GM12878 (cell line): ENCODE data around the gene PSME3IP1. TPM values are rescaled to one million over a fixed set of nuclear protein-coding genes. Genes with fewer than 3 reads are reported as not detected.
A peak's percentile ranks its signal among the peaks of the same experiment; 100 is the strongest.

ENCODE experiments used
- ATAC-seq: fragments of 200-7000 bp; cut with Tn5 transposase; 3 replicates; pipeline ENCODE4 v1.9.1; 2020; ENCODE audit warnings: mild to moderate bottlenecking, moderate library complexity
- BruUV-seq: library from RNA; stranded (reverse); fragments of 400-500 nt; replicated peaks from 2 replicates; lab custom pipeline; 2021; lab: Mats Ljungman, UMichigan
- CTCF ChIA-PET: fragments of 300-600 bp; sonication (Branson Sonifier 250); formaldehyde crosslinking; extraction: SDS; loops from one replicate; lab custom pipeline; 2021; ENCODE audit warnings: inconsistent platforms; lab: Yijun Ruan, JAX
- POLR2A ChIA-PET: fragments of 350-600 bp; formaldehyde crosslinking; extraction: SDS; loops from one replicate; lab custom pipeline; 2021; ENCODE audit warnings: inconsistent platforms; lab: Charles Lee
- RAD21 ChIA-PET: fragments of 300-600 bp; sonication (Branson Sonifier 250); formaldehyde crosslinking; loops from one replicate; lab custom pipeline; 2023; ENCODE audit warnings: antibody characterized with exemption; ENCODE audit not compliant: unreplicated experiment; lab: Charles Lee
- SMC1A ChIA-PET: fragments of 300-600 bp; sonication (Branson Sonifier 250); formaldehyde crosslinking; loops from one replicate; lab custom pipeline; 2023; ENCODE audit not compliant: unreplicated experiment, uncharacterized antibody; lab: Charles Lee
- DNase-seq: peaks from one replicate; pipeline ENCODE4 v3.0.0-alpha.2; 2011; ENCODE audit warnings: low read depth, low spot score
- FAIRE-seq: peaks from 3 replicates; lab custom pipeline; 2011; peaks lifted over from hg19 to GRCh38; lab: Jason Lieb, UNC
- H2AFZ ChIP-seq: 2 replicates; pipeline ENCODE4 v1.6.0; 2011; ENCODE audit warnings: low read depth, low read length, control low read depth; ENCODE audit not compliant: control insufficient read depth
- H3K27ac ChIP-seq: 2 replicates; pipeline ENCODE4 v1.5.1; 2011; ENCODE audit warnings: control low read depth; ENCODE audit not compliant: control insufficient read depth, insufficient read depth
- H3K27me3 ChIP-seq, 2 experiments: replicated peaks in 1 of 2; 2 replicates each; pipeline versions ENCODE4 v1.6.0 to v1.6.1; 2011; ENCODE audit warnings: low read length in 1 of 2; ENCODE audit not compliant: control insufficient read depth in 2 of 2, insufficient read depth in 2 of 2
- H3K36me3 ChIP-seq, 2 experiments: 2 replicates each; pipeline ENCODE4 v1.5.1; 2011; ENCODE audit warnings: low read length in 1 of 2; ENCODE audit not compliant: control insufficient read depth in 2 of 2, insufficient read depth in 2 of 2
- H3K4me1 ChIP-seq: 2 replicates; pipeline ENCODE4 v1.6.1; 2011; ENCODE audit warnings: mild to moderate bottlenecking, low read length, moderate library complexity, mixed read lengths; ENCODE audit not compliant: control insufficient read depth, insufficient read depth
- H3K4me2 ChIP-seq: 2 replicates; pipeline ENCODE4 v1.6.0; 2011; ENCODE audit warnings: control low read depth; ENCODE audit not compliant: control insufficient read depth, insufficient read depth
- H3K4me3 ChIP-seq: fragments of 200-600 bp; sonication (generic); 2 replicates; pipeline ENCODE4 v1.5.1; 2016
- H3K79me2 ChIP-seq: 2 replicates; pipeline ENCODE4 v1.6.0; 2011; ENCODE audit warnings: low read length; ENCODE audit not compliant: control insufficient read depth, insufficient read depth
- H3K9ac ChIP-seq: 2 replicates; pipeline ENCODE4 v1.8.0; 2011; ENCODE audit warnings: low read length, control low read depth, mixed read lengths; ENCODE audit not compliant: control insufficient read depth, insufficient read depth
- H3K9me3 ChIP-seq: replicated peaks from 3 replicates; pipeline ENCODE4 v1.5.1; 2011; ENCODE audit warnings: mild to moderate bottlenecking, low read length; ENCODE audit not compliant: control insufficient read depth, insufficient read depth
- H4K20me1 ChIP-seq: 2 replicates; pipeline ENCODE4 v1.6.0; 2011; ENCODE audit not compliant: control insufficient read depth, insufficient read depth
- CBX5 ChIP-seq: sonication (generic); IDR thresholded peaks from 2 replicates; pipeline ENCODE4 v1.6.1; 2016; ENCODE audit warnings: low read depth, moderate library complexity, mild to moderate bottlenecking, inconsistent platforms
- IKZF2 ChIP-seq, 2 experiments: fragments of 450-650 bp; IDR thresholded peaks; 2 replicates each; pipeline ENCODE4 v1.6.1; 2017; ENCODE audit warnings: mild to moderate bottlenecking in 2 of 2, moderate library complexity in 2 of 2
- MLLT1 ChIP-seq: fragments of 450-650 bp; IDR thresholded peaks from 2 replicates; pipeline ENCODE4 v1.6.1; 2016; ENCODE audit warnings: mild to moderate bottlenecking
- PAX5 ChIP-seq: IDR thresholded peaks from 2 replicates; pipeline ENCODE4 v1.6.1; 2011; ENCODE audit warnings: low read depth, low read length, borderline replicate concordance
- RAD51 ChIP-seq: fragments of 450-650 bp; IDR thresholded peaks from 2 replicates; pipeline ENCODE4 v1.6.1; 2016; ENCODE audit warnings: moderate library complexity, mild to moderate bottlenecking, inconsistent platforms
- SMARCA5 ChIP-seq: fragments of 450-650 bp; IDR thresholded peaks from 2 replicates; pipeline ENCODE4 v1.6.1; 2017; ENCODE audit warnings: mild to moderate bottlenecking
- ZSCAN29 ChIP-seq: fragments of 450-650 bp; IDR thresholded peaks from 2 replicates; pipeline ENCODE4 v1.6.1; 2017; ENCODE audit warnings: mild to moderate bottlenecking, moderate library complexity
- WGBS: methylation state at CpG from one replicate; pipeline ENCODE4 v1.1.6; 2016; ENCODE audit warnings: low lambda C conversion rate; ENCODE audit not compliant: insufficient replicate concordance, insufficient coverage; ENCODE audit errors: missing lambda C conversion rate; 5-methylcytosine and 5-hydroxymethylcytosine counted together
- in situ Hi-C: fragments of 300-500 bp; cut with MboI; formaldehyde crosslinking; loops from 9 replicates; pipeline ENCODE4 v1.14.3; 2018; ENCODE audit warnings: mixed read lengths
- intact Hi-C: fragments of 100-400 bp; cut with micrococcal nuclease; formaldehyde crosslinking; loops from one replicate; pipeline ENCODE4 v1.14.2; 2022; ENCODE audit not compliant: unreplicated experiment
- polyA plus RNA-seq, 11 experiments: library from polyadenylated mRNA; depleted of rRNA in 4 of 11; unstranded in 6 of 11; stranded (reverse) in 5 of 11; fragments of >200 nt; fragmentation: Nextera tagmentation in 4 of 11; fragmentation: Illumina TruSeq in 1 of 11; extraction: Ambion mirVana in 4 of 11; extraction: Trizol in 1 of 11; gene quantifications; 1 replicate in 1 of 11; 2 replicates in 10 of 11; pipeline versions ENCODE4 v1.2.1 to v1.2.3, GENCODE V29; 2011 to 2016; ENCODE audit warnings: inconsistent platforms in 2 of 11, missing spikeins in 2 of 11, low read depth in 1 of 11
- total RNA-seq, 4 experiments: library from RNA; depleted of rRNA in 3 of 4; stranded (reverse); fragments of >200 nt in 3 of 4; fragmentation: Illumina TruSeq in 1 of 4; extraction: Trizol in 1 of 4; gene quantifications; 2 replicates each; pipeline versions ENCODE4 v1.2.1 to v1.2.3, GENCODE V29; 2013 to 2021

Gene PSME3IP1
- total and polyA plus RNA-seq, 10 of the 15 experiments (the other 5 are each of a cell fraction or from before 2014, with no cell fraction given), result 67.9 to 174 (median 111) TPM

DNA sequence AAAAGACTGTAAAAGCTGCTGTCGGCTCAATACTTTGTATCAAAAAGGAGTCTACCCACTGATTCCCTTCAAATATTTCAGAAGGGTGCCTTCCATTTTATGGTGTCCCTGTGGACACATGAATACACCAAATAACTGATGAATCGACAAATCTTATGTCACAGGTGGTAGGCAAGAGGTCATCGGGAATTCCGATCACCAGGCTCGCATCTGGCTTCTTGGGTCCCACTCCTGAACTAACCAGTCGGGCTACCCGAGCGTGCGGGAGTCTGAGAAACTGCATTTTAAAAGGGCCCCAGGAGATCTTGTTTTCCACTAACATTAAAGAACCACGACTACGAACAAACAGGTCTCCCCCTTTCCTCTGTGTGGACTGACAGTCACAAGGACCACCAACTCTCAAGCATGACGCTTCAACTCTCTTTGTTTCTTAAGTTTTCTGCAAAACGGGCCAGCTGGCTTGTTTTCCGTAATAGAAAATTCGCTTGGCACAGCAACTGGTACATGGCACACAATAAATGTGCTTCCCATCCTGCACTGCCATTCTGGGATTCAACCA lies 873 bp downstream of the PSME3IP1 start:
- no peak overlapping the region for H2AFZ ChIP-seq
- RAD21 ChIA-PET, result interaction anchor here (0.5 to 3.6 kb wide), 7 partner anchors 56 to 420 kb away, joined by 3 to 20 read pairs (median 3); no protein-coding TSS in a partner anchor

More for the DNA sequence above, 873 bp downstream of the PSME3IP1 start:
- 7% methylated on average over 15 of the region's 15 CpGs for WGBS
- in situ Hi-C loops, result no loop called here
- intact Hi-C loops, result loop anchor here (5.0 kb wide), 2 partner anchors 213 to 352 kb away; partner anchors contain the start of gene CCDC102A
- no peak for TF ChIP-seq ZSCAN29
- TF ChIP-seq CBX5, result no peak
- no peak for TF ChIP-seq SMARCA5
- no peak for TF ChIP-seq RAD51
- no peak for TF ChIP-seq PAX5
- TF ChIP-seq IKZF2 (IDR thresholded peaks at IDR 0.05), result no peak; a peak in 1 of 4 replicates
- TF ChIP-seq MLLT1, result no peak
- TF ChIP-seq, all 136 proteins: peak for 0
- H3K79me2 ChIP-seq, result peaks cover 87% of the 10 kb centered on the region
- no TSS peak for BruUV-seq
- DNase-seq (no peak), FAIRE-seq (no peak), ATAC-seq (no peak)
- H3K4me2 ChIP-seq, result peak overlapping the region; percentile 85
- H4K20me1 ChIP-seq, result no peaks in the 10 kb centered on the region
- peak overlapping the region; percentile 81 for H3K4me3 ChIP-seq
- peak overlapping the region; percentile 95 for H3K9ac ChIP-seq
- ChIA-PET CTCF (interaction anchor here (0.9 to 1.4 kb wide), 4 partner anchors 71 to 232 kb away, joined by 3 read pairs; no protein-coding TSS in a partner anchor), POLR2A (interaction anchor here (0.8 to 2.8 kb wide), 6 partner anchors 12 to 262 kb away, joined by 3 to 10 read pairs (median 4); partner anchors contain the start of genes CIAPIN1 and COQ9), SMC1A (interaction anchor here (1.1 to 1.4 kb wide), 2 partner anchors 8 to 57 kb away, joined by 3 read pairs; no protein-coding TSS in a partner anchor)
- no peaks in the 10 kb centered on the region for H3K9me3 ChIP-seq
- H3K27ac ChIP-seq, result peak overlapping the region; percentile 94
- H3K4me1 ChIP-seq, result peaks cover 5% of the 10 kb centered on the region; the same call in 1 of the 2 replicates
- H3K27me3 ChIP-seq, result no peaks in the 10 kb centered on the region
- no peaks in the 10 kb centered on the region for H3K36me3 ChIP-seq
